IPS-11a (cell line): Measurements from ENCODE around the gene HES5.
"Not testable (repeated sequence)": the region's sequence is repeated elsewhere in the genome, so short reads cannot be mapped to it uniquely, and the experiment has no call there.

Source experiments
- H3K4me3 ChIP-seq: one replicate; pipeline ENCODE4 v1.5.1; 2013; ENCODE audit warnings: low read depth, low read length, control low read depth

The HES5 gene

GRCh38 chr1:2529784-2530512 is at the start of gene HES5:
Gene HES5, minus strand, starts transcription at chr1:2530263. Its CDS starts 99 bp downstream, at chr1:2530164.
- H3K4me3 ChIP-seq, result no peak within 1 kb of the TSS

- H3K4me3 ChIP-seq, result no peak overlapping the region
Measured at GRCh38 chr1:2578758-2579118, 48.7 kb upstream of the HES5 start.

GRCh38 chr1:2577565-2578075 is 47.6 kb upstream of the HES5 start:
- H3K4me3 ChIP-seq, result not testable (repeated sequence)

GRCh38 chr1:2575801-2576663 is 46.0 kb upstream of the HES5 start:
- no peak overlapping the region for H3K4me3 ChIP-seq

- H3K4me3 ChIP-seq, result no peak overlapping the region
Measured at GRCh38 chr1:2574350-2574749, 44.3 kb upstream of the HES5 start.

GRCh38 chr1:2573250-2573920 is 43.3 kb upstream of the HES5 start:
- no peak overlapping the region for H3K4me3 ChIP-seq

GRCh38 chr1:2571348-2571747 is 41.3 kb upstream of the HES5 start:
- no peak overlapping the region for H3K4me3 ChIP-seq

- no peak overlapping the region for H3K4me3 ChIP-seq
Measured at GRCh38 chr1:2570332-2570731, 40.3 kb upstream of the HES5 start.

- H3K4me3 ChIP-seq, result not testable (repeated sequence)
Measured at GRCh38 chr1:2569703-2570102, 39.6 kb upstream of the HES5 start.

GRCh38 chr1:2569060-2569459 is 39.0 kb upstream of the HES5 start:
- no peak overlapping the region for H3K4me3 ChIP-seq

- H3K4me3 ChIP-seq, result not testable (repeated sequence)
Measured at GRCh38 chr1:2568187-2568816, 38.2 kb upstream of the HES5 start.

GRCh38 chr1:2567083-2567679 is 37.1 kb upstream of the HES5 start:
- H3K4me3 ChIP-seq, result no peak overlapping the region

- no peak overlapping the region for H3K4me3 ChIP-seq
Measured at GRCh38 chr1:2566101-2567045, 36.3 kb upstream of the HES5 start.

- H3K4me3 ChIP-seq, result no peak overlapping the region
Measured at GRCh38 chr1:2564815-2565374, 34.8 kb upstream of the HES5 start.

GRCh38 chr1:2564006-2564814 is 34.1 kb upstream of the HES5 start:
- no peak overlapping the region for H3K4me3 ChIP-seq

- H3K4me3 ChIP-seq, result no peak overlapping the region
Measured at GRCh38 chr1:2563205-2563604, 33.1 kb upstream of the HES5 start.

- H3K4me3 ChIP-seq, result no peak overlapping the region
Measured at GRCh38 chr1:2561898-2562895, 32.1 kb upstream of the HES5 start.
